GM19397 (cell line): ENCODE data around the gene CD2AP.

Source experiments
- ATAC-seq: cut with Tn5 transposase; IDR thresholded peaks from one replicate; pipeline ENCODE4 v1.9.1; 2021; ENCODE audit warnings: mild to moderate bottlenecking, moderate library complexity; ENCODE audit not compliant: unreplicated experiment

CD2AP gene

GRCh38 chr6:47495207-47495606 is 17.6 kb downstream of the CD2AP start:
- ATAC-seq, result no peak

- ATAC-seq, result no peak
Observed at GRCh38 chr6:47495954-47496545, 18.5 kb downstream of the CD2AP start.

DNA sequence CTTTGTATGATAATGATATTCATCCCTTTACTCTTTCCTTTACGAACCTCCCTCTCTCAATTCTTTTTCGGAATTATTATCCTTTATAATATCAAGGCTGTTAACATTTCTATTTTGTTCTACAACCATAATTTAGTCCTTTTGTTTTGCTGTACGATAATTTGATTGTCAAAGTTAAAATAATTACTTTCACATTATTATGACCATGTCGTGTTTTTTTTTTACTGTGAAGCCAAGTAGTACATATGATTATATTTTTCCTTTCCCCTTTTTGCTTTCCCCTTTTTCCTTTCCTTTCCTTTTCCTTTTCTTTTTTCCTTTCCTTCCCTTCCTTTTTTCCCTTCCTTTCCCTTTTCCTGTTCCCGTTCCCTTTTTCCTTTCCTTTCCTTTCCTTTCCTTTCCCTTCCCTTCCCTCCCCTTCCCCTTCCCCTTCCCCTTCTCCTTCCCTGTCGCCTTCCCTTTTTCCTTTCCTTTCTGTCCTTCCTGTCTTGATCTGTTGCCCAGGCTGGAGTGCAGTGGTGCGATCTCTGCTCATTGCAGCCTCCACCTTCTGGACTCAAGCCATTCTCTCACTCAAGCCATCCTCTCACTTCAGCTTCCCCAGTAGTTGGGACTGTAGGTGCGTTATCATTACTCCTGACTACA is 19.5 kb downstream of the CD2AP start:
- ATAC-seq, result no peak

- no peak for ATAC-seq
Observed at GRCh38 chr6:47502920-47503319, 25.3 kb downstream of the CD2AP start.

DNA sequence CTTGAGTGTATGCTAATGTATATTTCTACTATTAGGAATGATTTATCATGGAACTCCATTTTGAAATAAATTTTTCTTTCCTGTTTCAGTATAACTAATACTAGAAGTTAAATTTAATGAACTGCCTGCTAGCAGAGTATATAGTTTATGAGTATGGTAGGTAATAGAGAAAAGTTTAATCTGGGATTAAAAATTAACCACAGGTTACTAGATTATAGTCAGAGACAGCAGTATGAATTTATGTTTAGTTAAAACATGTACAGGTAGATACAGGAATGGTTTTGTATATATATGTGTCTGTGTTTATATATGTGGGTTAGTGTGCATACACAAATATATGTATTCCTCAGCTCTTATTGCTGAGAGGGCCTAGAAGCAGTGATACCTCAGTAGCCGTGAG is 32.3 kb downstream of the CD2AP start:
- no peak for ATAC-seq

- ATAC-seq, result no peak
Observed at GRCh38 chr6:47512872-47513271, 35.3 kb downstream of the CD2AP start.

DNA sequence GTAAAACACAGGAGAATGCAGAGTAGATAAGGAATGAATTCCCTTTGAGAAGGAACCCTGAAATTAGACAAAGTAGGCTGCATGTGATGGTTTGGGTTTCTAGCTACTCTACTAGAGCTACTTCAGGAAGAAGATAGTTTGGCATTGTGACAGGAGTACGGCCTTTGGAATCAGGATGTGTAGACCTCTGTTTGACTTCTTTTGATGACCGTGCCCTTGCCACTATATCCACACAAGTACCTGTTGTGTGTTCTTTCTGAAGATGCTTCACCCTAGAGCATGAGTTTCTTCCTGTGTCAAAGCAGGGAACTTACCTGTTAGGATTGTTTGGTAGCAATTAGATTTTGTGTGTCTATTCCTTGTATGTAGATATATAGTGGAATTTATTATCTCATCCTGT is 41.7 kb downstream of the CD2AP start:
- ATAC-seq, result no peak

- ATAC-seq, result no peak
Observed at GRCh38 chr6:47520282-47520681, 42.7 kb downstream of the CD2AP start.

- ATAC-seq, result no peak
Observed at GRCh38 chr6:47521961-47522360, 44.4 kb downstream of the CD2AP start.

DNA sequence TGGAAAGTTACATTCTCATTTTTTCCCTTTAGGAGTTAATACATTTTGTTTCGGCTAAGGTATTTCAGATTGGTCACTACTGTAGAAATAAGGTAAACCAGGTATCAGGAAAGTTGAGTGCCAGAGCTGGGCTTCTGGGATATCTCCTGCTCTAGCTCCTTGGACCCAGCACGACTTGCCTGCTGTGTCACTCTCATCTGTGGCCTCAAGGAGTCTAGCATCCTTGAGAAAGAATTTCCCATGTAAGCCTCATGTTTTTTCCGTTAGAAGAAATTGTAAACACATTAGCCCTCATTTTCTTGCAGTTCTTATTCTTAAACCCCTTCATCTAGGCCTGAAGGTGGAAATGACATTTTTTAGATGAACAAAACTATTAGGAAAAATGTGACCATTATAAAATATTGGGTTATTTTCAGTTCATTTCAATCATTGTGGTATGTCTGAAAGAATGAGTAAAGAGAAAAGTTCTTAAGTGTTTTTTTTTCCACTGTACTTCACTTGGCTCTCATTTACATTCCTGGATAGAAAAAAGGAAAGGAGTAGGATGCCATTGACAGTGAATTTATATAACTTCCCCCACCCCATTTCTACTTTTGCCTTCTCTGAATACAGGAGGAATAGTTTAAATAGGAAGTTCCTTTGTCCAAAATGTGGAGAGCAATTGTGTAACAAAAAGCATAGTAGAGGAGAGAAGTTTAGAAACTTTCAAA is 46.7 kb downstream of the CD2AP start:
- ATAC-seq, result no peak

- ATAC-seq, result no peak
Observed at GRCh38 chr6:47525330-47526057, 47.9 kb downstream of the CD2AP start.

GRCh38 chr6:47527274-47527673 is 49.7 kb downstream of the CD2AP start:
- ATAC-seq, result no peak

DNA sequence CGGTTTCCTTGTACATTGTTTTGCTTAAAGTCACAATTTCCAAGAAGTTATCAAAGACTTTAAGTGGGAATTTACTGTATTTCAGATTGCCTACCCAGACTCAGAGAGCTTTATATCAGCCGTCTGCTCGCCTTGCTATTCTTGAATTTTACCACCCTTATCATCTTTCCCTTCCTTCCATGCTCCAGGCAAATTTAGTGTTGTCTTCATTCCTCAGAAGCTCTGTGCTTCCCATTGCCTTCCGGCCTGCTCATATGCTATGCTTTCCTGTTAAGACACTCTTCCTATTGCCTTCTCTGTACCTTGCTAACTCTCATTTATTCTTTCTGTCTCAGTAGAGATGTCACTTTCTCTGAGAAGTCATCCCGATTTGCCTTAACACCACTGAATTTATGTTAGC is 52.1 kb downstream of the CD2AP start:
- no peak for ATAC-seq

DNA sequence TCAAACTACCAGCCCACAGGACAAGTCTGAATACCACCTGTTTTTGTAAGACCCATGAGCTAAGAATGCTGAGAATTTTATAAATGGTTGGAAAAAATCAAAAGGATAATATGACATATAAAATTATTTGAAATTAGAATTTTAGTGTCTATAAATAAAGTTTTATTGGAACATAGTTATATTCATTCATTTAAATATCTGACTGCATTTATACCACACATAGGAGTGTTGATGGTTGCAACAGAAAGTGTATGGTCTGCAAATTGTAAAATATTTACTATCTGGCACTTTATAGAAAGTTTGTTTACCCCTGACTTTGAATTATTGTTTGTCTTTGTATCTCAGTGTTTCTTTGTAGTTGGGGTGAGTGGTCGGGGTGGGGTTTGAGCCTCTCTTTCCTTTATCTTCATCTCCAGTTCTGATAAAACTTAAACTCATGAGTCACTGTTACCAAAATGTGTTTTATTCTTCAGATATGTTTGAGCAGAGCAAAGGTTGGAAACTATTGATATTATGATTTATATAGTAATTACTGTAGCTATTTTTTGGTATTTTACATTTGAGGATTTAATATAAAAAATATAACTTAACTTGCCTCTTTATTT is 55.5 kb downstream of the CD2AP start:
- ATAC-seq, result no peak

DNA sequence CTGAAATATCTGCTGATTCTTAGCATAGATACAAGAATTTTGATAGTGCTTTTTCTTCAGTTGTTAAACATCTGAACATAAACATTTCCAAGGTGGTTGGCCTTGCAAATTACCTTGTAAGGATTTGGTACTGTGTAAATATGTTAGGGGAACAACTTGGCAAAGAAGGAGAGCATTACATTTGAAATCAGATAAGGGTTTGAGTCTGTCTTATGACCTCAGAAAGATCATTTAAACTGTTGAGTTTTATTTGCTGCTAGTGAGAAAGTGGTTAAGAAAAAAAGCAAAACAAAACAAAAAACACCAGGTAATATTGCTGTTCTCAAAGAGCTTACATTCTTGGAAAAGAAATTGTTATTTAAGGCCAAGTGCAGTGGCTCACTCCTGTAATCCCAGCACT is 56.5 kb downstream of the CD2AP start:
- no peak for ATAC-seq

GRCh38 chr6:47535316-47536225 is 58.0 kb downstream of the CD2AP start:
- no peak for ATAC-seq

DNA sequence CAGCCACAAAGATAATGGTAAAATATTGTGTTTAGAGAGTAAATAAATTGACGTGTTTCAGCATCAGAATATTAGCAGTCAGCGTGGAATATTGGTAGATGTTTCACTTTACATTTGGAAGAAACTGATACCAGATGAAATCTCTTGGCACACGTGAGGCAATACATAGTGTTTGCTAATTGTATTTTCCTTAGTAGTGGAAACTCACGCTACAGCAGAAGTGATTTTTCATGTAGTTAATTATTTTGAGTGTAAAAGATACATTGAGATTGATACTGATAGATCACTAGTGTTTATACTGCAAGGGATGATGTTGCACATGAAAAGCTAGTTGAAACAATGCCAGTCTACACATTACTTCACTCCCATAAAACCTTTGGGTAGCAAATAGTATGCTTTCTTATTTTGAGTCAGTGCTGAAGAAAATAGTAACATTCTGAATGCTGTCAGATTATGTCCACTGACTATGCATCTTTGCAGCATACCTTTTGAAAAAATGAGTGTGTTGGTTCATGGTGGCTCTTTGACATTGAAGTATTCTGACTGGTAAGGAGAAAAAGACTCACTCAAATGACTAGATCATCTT is 59.3 kb downstream of the CD2AP start:
- no peak for ATAC-seq

- ATAC-seq, result no peak
Observed at GRCh38 chr6:47545223-47545622, 67.6 kb downstream of the CD2AP start.

DNA sequence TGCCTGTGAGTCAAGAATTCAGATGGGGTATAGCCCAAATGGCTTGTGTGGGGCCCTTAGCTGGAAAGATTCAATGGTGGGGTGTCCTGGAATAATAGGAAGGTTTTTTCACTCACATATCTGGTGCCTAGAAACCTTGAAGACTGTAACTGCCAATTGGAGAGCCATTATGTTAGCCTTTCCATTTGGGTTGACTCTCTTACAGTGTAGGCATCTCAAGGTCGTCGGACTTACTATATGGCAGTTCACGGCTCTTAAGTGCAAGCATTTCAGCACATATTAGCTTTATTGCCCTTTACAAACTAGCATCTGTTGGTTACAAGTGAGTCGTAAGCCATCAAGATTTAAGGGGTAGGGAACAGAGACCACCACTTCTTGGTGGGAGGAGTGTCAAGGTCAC is 74.1 kb downstream of the CD2AP start:
- ATAC-seq, result no peak

DNA sequence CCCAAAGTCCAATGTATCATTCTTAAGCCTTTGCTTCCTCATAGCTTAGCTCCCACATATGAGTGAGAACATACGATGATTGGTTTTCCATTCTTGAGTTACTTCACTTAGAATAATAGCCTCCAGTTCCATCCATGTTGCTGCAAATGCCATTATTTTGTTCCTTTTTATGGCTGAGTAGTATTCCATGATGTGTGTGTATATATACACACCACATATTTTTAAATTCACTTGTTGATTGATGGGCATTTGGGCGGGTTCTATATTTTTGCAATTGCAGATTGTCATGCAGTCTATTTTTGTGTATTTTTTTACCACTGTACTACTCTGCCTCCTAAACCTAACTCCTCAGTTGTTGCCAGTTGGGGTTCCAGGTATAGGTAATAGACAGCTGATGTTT is 74.7 kb downstream of the CD2AP start:
- ATAC-seq, result no peak
